NT2/D1 (cell line): Measurements from ENCODE around the gene MEIS2.

Experiments
- SUZ12 ChIP-seq: IDR thresholded peaks from 2 replicates; pipeline ENCODE4 v1.6.1; 2011; ENCODE audit not compliant: insufficient read length, insufficient read depth; ENCODE audit errors: extremely low read depth
- YY1 ChIP-seq: IDR thresholded peaks from 2 replicates; pipeline ENCODE4 v1.6.1; 2011; ENCODE audit not compliant: insufficient read length, insufficient read depth
- ZNF274 ChIP-seq: IDR thresholded peaks from 2 replicates; pipeline ENCODE4 v1.6.1; 2011; ENCODE audit warnings: mild to moderate bottlenecking, low read depth, low read length

DNA sequence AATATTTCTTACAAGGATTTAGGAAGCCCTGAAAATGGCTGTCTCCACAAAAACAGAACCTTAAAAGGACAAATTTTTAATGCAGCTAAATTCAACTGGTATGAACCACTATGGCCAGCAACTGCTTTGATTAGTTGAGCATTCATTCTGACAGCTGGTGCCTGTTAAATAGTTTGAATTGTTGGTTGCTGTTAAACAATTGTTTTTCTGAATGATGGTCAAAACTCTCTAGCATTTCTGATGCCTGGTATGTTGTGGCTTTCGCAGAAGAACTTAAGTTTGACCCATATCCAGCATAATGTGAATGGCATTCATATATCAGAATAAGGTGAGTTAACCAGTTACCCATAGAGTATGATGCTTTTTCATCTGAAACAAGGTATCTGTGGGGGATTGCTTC is 138.4 kb downstream of the MEIS2 start:
- TF ChIP-seq YY1 (no peak), ZNF274 (no peak), SUZ12 (no peak)
